Activated CD8-positive, alpha-beta memory T cell treated with anti-CD3 and anti-CD28 coated beads for 1 hour (primary cell): ENCODE measurements around the gene CLSTN2.

Source experiments
- DNase-seq, 2 donors: peaks; one replicate each; pipeline ENCODE4 v3.0.0-alpha.2; 2020; ENCODE audit warnings: low read depth in 1 of 2; ENCODE audit errors: extremely low read depth in 1 of 2

CLSTN2 gene

GRCh38 chr3:140617135-140617534 lies 682.1 kb downstream of the CLSTN2 start:
- DNase-seq: no peak

- no peak for DNase-seq
Observed at GRCh38 chr3:140626856-140627255, 691.9 kb downstream of the CLSTN2 start.
